IPS-11a (cell line): Measurements from ENCODE around the gene MGAT4A.
"Not testable (repeated sequence)": the region's sequence is repeated elsewhere in the genome, so short reads cannot be mapped to it uniquely, and the experiment has no call there.

Source experiments
- H3K4me3 ChIP-seq: one replicate; pipeline ENCODE4 v1.5.1; 2013; ENCODE audit warnings: low read depth, low read length, control low read depth

The MGAT4A gene

GRCh38 chr2:98664323-98664722 is 66.6 kb downstream of the MGAT4A start:
- no peak overlapping the region for H3K4me3 ChIP-seq

- H3K4me3 ChIP-seq = no peak overlapping the region
Observed at GRCh38 chr2:98663511-98664090, 67.3 kb downstream of the MGAT4A start.

GRCh38 chr2:98659491-98659840 is 71.5 kb downstream of the MGAT4A start:
- not testable (repeated sequence) for H3K4me3 ChIP-seq

- no peak overlapping the region for H3K4me3 ChIP-seq
Observed at GRCh38 chr2:98658816-98659490, 72.0 kb downstream of the MGAT4A start.

- H3K4me3 ChIP-seq = no peak overlapping the region
Observed at GRCh38 chr2:98656800-98657199, 74.1 kb downstream of the MGAT4A start.

- no peak overlapping the region for H3K4me3 ChIP-seq
Observed at GRCh38 chr2:98654699-98655495, 76.0 kb downstream of the MGAT4A start.

GRCh38 chr2:98650998-98651397 is 79.9 kb downstream of the MGAT4A start:
- no peak overlapping the region for H3K4me3 ChIP-seq

GRCh38 chr2:98649992-98650375 is 80.9 kb downstream of the MGAT4A start:
- H3K4me3 ChIP-seq = no peak overlapping the region

GRCh38 chr2:98649135-98649991 is 81.6 kb downstream of the MGAT4A start:
- no peak overlapping the region for H3K4me3 ChIP-seq

- no peak overlapping the region for H3K4me3 ChIP-seq
Observed at GRCh38 chr2:98648451-98648850, 82.5 kb downstream of the MGAT4A start.

GRCh38 chr2:98647636-98648035 is 83.3 kb downstream of the MGAT4A start:
- H3K4me3 ChIP-seq = no peak overlapping the region

- H3K4me3 ChIP-seq = no peak overlapping the region
Observed at GRCh38 chr2:98643496-98644100, 87.3 kb downstream of the MGAT4A start.

- H3K4me3 ChIP-seq = no peak overlapping the region
Observed at GRCh38 chr2:98637401-98638147, 93.4 kb downstream of the MGAT4A start.

GRCh38 chr2:98634406-98635092 is 96.4 kb downstream of the MGAT4A start:
- H3K4me3 ChIP-seq = no peak overlapping the region

- H3K4me3 ChIP-seq = no peak overlapping the region
Observed at GRCh38 chr2:98632351-98632750, 98.6 kb downstream of the MGAT4A start.

- no peak overlapping the region for H3K4me3 ChIP-seq
Observed at GRCh38 chr2:98623657-98624056, 107.3 kb downstream of the MGAT4A start.

GRCh38 chr2:98617149-98617548 is 113.8 kb downstream of the MGAT4A start:
- no peak overlapping the region for H3K4me3 ChIP-seq

GRCh38 chr2:98615481-98615880 is 115.5 kb downstream of the MGAT4A start:
- H3K4me3 ChIP-seq = no peak overlapping the region

- no peak overlapping the region for H3K4me3 ChIP-seq
Observed at GRCh38 chr2:98614024-98614739, 116.8 kb downstream of the MGAT4A start.
